Activated naive CD4-positive, alpha-beta T cell treated with anti-CD3 and anti-CD28 coated beads, Interleukin-2, amount 50 U/mL, for 16 hours (primary cell): ENCODE measurements around the gene LNP1.

Experiments
- DNase-seq: peaks from one replicate; pipeline ENCODE4 v3.0.0-alpha.2; 2020

The LNP1 gene

GRCh38 chr3:100400419-100400779 lies 940 bp upstream of the LNP1 start:
- peak; percentile 61 for DNase-seq

- peak; percentile 53 for DNase-seq
Measured at GRCh38 chr3:100401674-100402041, 319 bp downstream of the LNP1 start.

- no peak for DNase-seq
Measured at GRCh38 chr3:100402256-100402655, 917 bp downstream of the LNP1 start.

GRCh38 chr3:100402891-100403290 lies 1.6 kb downstream of the LNP1 start:
- no peak for DNase-seq

GRCh38 chr3:100403362-100404249 lies 2.3 kb downstream of the LNP1 start:
- no peak for DNase-seq

- no peak for DNase-seq
Measured at GRCh38 chr3:100404250-100404548, 2.9 kb downstream of the LNP1 start.

- DNase-seq, result no peak
Measured at GRCh38 chr3:100407164-100407563, 5.8 kb downstream of the LNP1 start.

- no peak for DNase-seq
Measured at GRCh38 chr3:100407977-100408532, 6.7 kb downstream of the LNP1 start.

GRCh38 chr3:100411091-100411982 lies 10.0 kb downstream of the LNP1 start:
- DNase-seq, result no peak

GRCh38 chr3:100412912-100413590 lies 11.7 kb downstream of the LNP1 start:
- DNase-seq, result no peak

GRCh38 chr3:100413613-100414012 lies 12.3 kb downstream of the LNP1 start:
- DNase-seq, result no peak

GRCh38 chr3:100416176-100416575 lies 14.8 kb downstream of the LNP1 start:
- DNase-seq, result no peak

- no peak for DNase-seq
Measured at GRCh38 chr3:100416863-100417262, 15.5 kb downstream of the LNP1 start.

- DNase-seq, result no peak
Measured at GRCh38 chr3:100419406-100419805, 18.1 kb downstream of the LNP1 start.

- no peak for DNase-seq
Measured at GRCh38 chr3:100420885-100421284, 19.5 kb downstream of the LNP1 start.

GRCh38 chr3:100423611-100424010 lies 22.3 kb downstream of the LNP1 start:
- no peak for DNase-seq

- no peak for DNase-seq
Measured at GRCh38 chr3:100424261-100424660, 22.9 kb downstream of the LNP1 start.

GRCh38 chr3:100425316-100425715 lies 24.0 kb downstream of the LNP1 start:
- DNase-seq, result no peak

GRCh38 chr3:100426067-100426682 lies 24.8 kb downstream of the LNP1 start:
- DNase-seq, result no peak

GRCh38 chr3:100427699-100428098 lies 26.4 kb downstream of the LNP1 start:
- no peak for DNase-seq

- no peak for DNase-seq
Measured at GRCh38 chr3:100429187-100429716, 27.9 kb downstream of the LNP1 start.

GRCh38 chr3:100436951-100437350 lies 35.6 kb downstream of the LNP1 start:
- no peak for DNase-seq
